Neural progenitor cell (in vitro differentiated cells): ENCODE data around the gene SEMA6B. TPM values are rescaled to one million over a fixed set of nuclear protein-coding genes. Genes with fewer than 3 reads are reported as not detected.
"Not testable (repeated sequence)": the region's sequence is repeated elsewhere in the genome, so short reads cannot be mapped to it uniquely, and the experiment has no call there.

Experiments used
- DNase-seq: peaks from one replicate; pipeline ENCODE4 v3.0.0-alpha.2; 2016; ENCODE audit warnings: low spot score
- H2AFZ ChIP-seq: fragments of 200-600 bp; sonication (generic); replicated peaks from 2 replicates; pipeline ENCODE4 v1.6.1; 2016; ENCODE audit warnings: antibody characterized with exemption
- H3F3A ChIP-seq: fragments of 200-600 bp; sonication (generic); 2 replicates; pipeline ENCODE4 v1.6.1; 2016; ENCODE audit warnings: antibody characterized with exemption, low read depth
- H3K27ac ChIP-seq: fragments of 200-600 bp; sonication (generic); 2 replicates; pipeline ENCODE4 v1.5.1; 2016; ENCODE audit warnings: mild to moderate bottlenecking
- H3K27me3 ChIP-seq: fragments of 200-600 bp; sonication (generic); 2 replicates; pipeline ENCODE4 v1.6.1; 2016; ENCODE audit warnings: mild to moderate bottlenecking, moderate library complexity
- H3K36me3 ChIP-seq: fragments of 200-600 bp; sonication (generic); 2 replicates; pipeline ENCODE4 v1.5.1; 2016
- H3K4me1 ChIP-seq: fragments of 200-600 bp; sonication (generic); 2 replicates; pipeline ENCODE4 v1.6.1; 2016; ENCODE audit warnings: mixed run types
- H3K4me2 ChIP-seq: fragments of 200-600 bp; sonication (generic); 2 replicates; pipeline ENCODE4 v1.6.1; 2016
- H3K4me3 ChIP-seq: fragments of 200-600 bp; sonication (generic); 2 replicates; pipeline ENCODE4 v1.5.1; 2016
- H3K79me2 ChIP-seq: fragments of 200-600 bp; sonication (generic); 2 replicates; pipeline ENCODE4 v1.6.1; 2016; ENCODE audit warnings: low read depth
- H3K9ac ChIP-seq: fragments of 200-600 bp; sonication (generic); 2 replicates; pipeline ENCODE4 v1.6.1; 2016
- H3K9me3 ChIP-seq: fragments of 200-600 bp; sonication (generic); 2 replicates; pipeline ENCODE4 v1.5.1; 2016; ENCODE audit warnings: low read depth
- H4K20me1 ChIP-seq: fragments of 200-600 bp; sonication (generic); 2 replicates; pipeline ENCODE4 v1.6.1; 2016; ENCODE audit warnings: low read depth
- H3K27ac Mint-ChIP-seq: 3 replicates; pipeline ENCODE4 v1.8.0; 2021; ENCODE audit warnings: mixed read lengths
- H3K27me3 Mint-ChIP-seq: 2 replicates; pipeline ENCODE4 v1.8.0; 2022; ENCODE audit warnings: low read depth, mild to moderate bottlenecking, inconsistent platforms, moderate library complexity, mixed read lengths; ENCODE audit not compliant: insufficient read depth
- H3K36me3 Mint-ChIP-seq: 3 replicates; pipeline ENCODE4 v1.8.0; 2021; ENCODE audit warnings: mixed read lengths
- H3K4me1 Mint-ChIP-seq: 3 replicates; pipeline ENCODE4 v1.8.0; 2021; ENCODE audit warnings: mixed read lengths
- H3K4me3 Mint-ChIP-seq: 3 replicates; pipeline ENCODE4 v1.8.0; 2021; ENCODE audit warnings: mild to moderate bottlenecking, moderate library complexity, mixed read lengths
- H3K9me3 Mint-ChIP-seq: 3 replicates; pipeline ENCODE4 v1.8.0; 2020; ENCODE audit warnings: mixed read lengths
- CTCF ChIP-seq: fragments of 200-600 bp; sonication (generic); IDR thresholded peaks from 2 replicates; pipeline ENCODE4 v1.5.1; 2017; ENCODE audit warnings: antibody characterized with exemption, mild to moderate bottlenecking
- EZH2 ChIP-seq: fragments of 200-600 bp; sonication (generic); IDR thresholded peaks from 2 replicates; pipeline ENCODE4 v1.6.1; 2017; ENCODE audit warnings: antibody characterized with exemption, mild to moderate bottlenecking, moderate library complexity
- EZH2phosphoT487 ChIP-seq: fragments of 200-600 bp; sonication (generic); IDR thresholded peaks from 2 replicates; pipeline ENCODE4 v1.6.1; 2017; ENCODE audit warnings: antibody characterized with exemption
- total RNA-seq: library from RNA; depleted of rRNA; stranded (reverse); fragments of >200 nt; gene quantifications from 2 replicates; pipeline ENCODE4 v1.2.3, GENCODE V29; 2015; ENCODE audit warnings: low replicate concordance

The SEMA6B gene
- total RNA-seq, 1 donor from 2014 or later: 22.6 TPM

DNA sequence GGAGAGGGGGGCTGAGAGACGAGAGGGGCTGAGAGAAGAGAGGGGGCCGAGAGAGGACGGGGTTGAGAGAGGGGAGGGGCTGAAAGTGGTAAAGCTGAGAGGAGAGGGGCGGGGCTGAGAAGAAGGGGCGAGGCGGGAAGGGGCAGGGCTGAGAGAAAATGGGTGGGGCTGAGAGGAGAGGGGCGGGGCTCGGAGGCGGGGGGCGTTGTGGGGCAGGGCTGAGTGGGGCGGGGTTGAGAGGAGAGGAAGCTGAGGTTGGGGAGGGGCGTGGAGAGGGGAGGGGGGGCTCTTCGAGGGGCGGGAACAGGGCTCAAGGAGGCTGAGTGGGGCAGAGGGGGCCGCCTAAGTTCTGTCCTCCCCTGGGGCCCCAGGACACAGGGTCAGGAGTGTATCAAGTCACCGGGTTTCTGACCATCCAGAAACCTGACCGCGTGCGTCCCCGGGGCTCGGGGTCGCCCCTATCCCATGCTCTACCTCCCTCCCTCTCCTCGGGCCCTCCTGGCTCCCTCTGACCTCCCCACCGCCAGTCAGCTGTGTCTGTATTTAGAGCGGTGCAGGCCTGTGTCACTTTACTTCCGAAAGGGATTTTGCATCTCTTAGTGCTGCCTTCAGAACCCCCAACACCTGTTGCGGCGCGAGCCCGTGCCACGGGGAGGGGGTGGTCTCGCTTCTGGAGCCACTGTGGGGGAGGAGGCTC lies 38.6 kb upstream of the SEMA6B start:
- H3K4me3 ChIP-seq: peak overlapping the region; percentile 51
- Mint-ChIP-seq H3K4me1 (peaks cover 19% of the 10 kb centered on the region), H3K9me3 (no peaks in the 10 kb centered on the region), H3K27me3 (peaks cover 20% of the 10 kb centered on the region), H3K36me3 (no peaks in the 10 kb centered on the region), H3K27ac (no peak overlapping the region), H3K4me3 (peak overlapping the region; percentile 82)
- no peak overlapping the region for H3K27ac ChIP-seq
- H3K9me3 ChIP-seq: no peaks in the 10 kb centered on the region
- H3K27me3 ChIP-seq: peaks cover 57% of the 10 kb centered on the region
- H3K79me2 ChIP-seq: no peaks in the 10 kb centered on the region
- peaks cover 35% of the 10 kb centered on the region for H3F3A ChIP-seq
- TF ChIP-seq CTCF: no peak
- no peak overlapping the region for H3K9ac ChIP-seq
- H3K36me3 ChIP-seq: no peaks in the 10 kb centered on the region
- H4K20me1 ChIP-seq: peaks cover 5% of the 10 kb centered on the region
- H3K4me2 ChIP-seq: peak overlapping the region; percentile 81
- peak; percentile 93 for DNase-seq
- H3K4me1 ChIP-seq: peaks cover 9% of the 10 kb centered on the region
- peak overlapping the region; percentile 81 for H2AFZ ChIP-seq

DNA sequence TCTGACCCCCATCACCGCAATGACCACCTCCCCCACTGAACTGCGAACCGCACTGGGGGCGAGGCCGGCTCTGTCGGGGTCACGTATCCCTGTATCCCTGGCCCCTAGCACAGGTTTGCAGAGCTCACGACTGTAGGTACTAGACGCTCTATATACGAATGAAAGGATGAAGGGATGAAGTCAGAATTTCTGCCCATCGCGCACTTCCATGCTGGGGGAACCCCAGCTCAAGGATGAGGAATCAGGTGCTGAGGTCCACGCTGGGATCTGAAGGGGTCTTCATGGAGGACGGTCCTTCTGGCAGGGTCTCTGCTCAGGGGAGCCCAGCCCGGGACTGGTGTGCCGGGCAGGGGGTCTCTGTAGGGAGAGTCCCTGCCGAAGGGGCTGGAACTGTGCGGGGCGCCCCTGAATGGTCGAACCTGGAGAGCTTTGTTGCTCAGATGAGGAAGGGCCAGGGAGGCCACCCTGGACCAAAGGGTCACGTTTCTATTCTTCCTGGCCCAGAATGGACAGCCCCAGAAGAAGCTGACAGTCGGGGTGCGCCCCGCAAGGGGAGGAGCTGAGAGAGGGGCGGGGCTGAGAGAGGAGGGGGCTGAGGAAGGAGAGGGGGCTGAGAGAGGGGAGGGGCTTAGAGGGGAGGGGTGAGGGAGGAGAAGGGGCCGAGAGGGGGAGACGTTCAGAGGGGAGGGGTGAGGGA lies 37.9 kb upstream of the SEMA6B start:
- peak overlapping the region; percentile 61 for H3K27ac Mint-ChIP-seq
- no peak overlapping the region for H3K9ac ChIP-seq
- no peak overlapping the region for H3K27ac ChIP-seq
- TF ChIP-seq EZH2phosphoT487: no peak
- no peak for TF ChIP-seq EZH2
- no peak for TF ChIP-seq CTCF
- no peaks in the 10 kb centered on the region for H3K9me3 Mint-ChIP-seq
- no peaks in the 10 kb centered on the region for H3K36me3 Mint-ChIP-seq
- peak overlapping the region; percentile 82 for H3K4me2 ChIP-seq
- peaks cover 9% of the 10 kb centered on the region for H3K4me1 ChIP-seq
- H3K4me3 ChIP-seq: peak overlapping the region; percentile 51
- no peaks in the 10 kb centered on the region for H3K36me3 ChIP-seq
- H2AFZ ChIP-seq: peak overlapping the region; percentile 81
- H3K4me1 Mint-ChIP-seq: peaks cover 20% of the 10 kb centered on the region
- peaks cover 5% of the 10 kb centered on the region for H4K20me1 ChIP-seq
- no peaks in the 10 kb centered on the region for H3K9me3 ChIP-seq
- H3K4me3 Mint-ChIP-seq: peak overlapping the region; percentile 80
- peak; percentile 31 for DNase-seq
- peaks cover 35% of the 10 kb centered on the region for H3F3A ChIP-seq
- peaks cover 22% of the 10 kb centered on the region for H3K27me3 Mint-ChIP-seq
- no peaks in the 10 kb centered on the region for H3K79me2 ChIP-seq
- H3K27me3 ChIP-seq: peaks cover 57% of the 10 kb centered on the region

- peak; percentile 38 for DNase-seq
Observed at GRCh38 chr19:4596033-4596904, 36.8 kb upstream of the SEMA6B start.

DNA sequence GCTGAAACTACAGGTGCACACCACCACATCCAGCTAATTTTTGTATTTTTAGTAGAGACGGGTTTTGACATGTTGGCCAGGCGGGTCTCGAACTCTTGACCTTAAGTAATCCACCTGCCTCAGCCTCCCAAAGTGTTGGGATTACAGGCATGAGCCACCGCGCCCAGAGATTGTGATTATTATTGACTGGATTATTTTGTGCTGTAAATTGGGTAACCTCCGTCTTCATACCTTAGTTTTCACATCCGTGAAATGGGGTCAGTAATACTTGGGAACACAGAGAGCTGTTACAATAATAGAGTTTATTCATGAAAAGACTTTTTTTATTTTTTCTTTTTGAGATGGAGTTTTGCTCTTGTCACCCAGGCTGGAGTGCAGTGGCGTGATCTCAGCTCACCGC lies 35.7 kb upstream of the SEMA6B start:
- not testable (repeated sequence) for H3K79me2 ChIP-seq, H3K27ac Mint-ChIP-seq, H3K9ac ChIP-seq, H3K9me3 ChIP-seq, H3K27ac ChIP-seq, H3K4me2 ChIP-seq, H3K36me3 Mint-ChIP-seq, H2AFZ ChIP-seq, H3K9me3 Mint-ChIP-seq, DNase-seq, H3K4me1 ChIP-seq, H4K20me1 ChIP-seq, H3K4me3 ChIP-seq, H3K36me3 ChIP-seq
- peak overlapping the region; percentile 2 for H3K4me3 Mint-ChIP-seq
- H3F3A ChIP-seq: peaks cover 33% of the 10 kb centered on the region
- peaks cover 29% of the 10 kb centered on the region for H3K27me3 Mint-ChIP-seq
- H3K4me1 Mint-ChIP-seq: peaks cover 22% of the 10 kb centered on the region
- H3K27me3 ChIP-seq: peaks cover 42% of the 10 kb centered on the region

More at GRCh38 chr19:4596033-4596904, 36.8 kb upstream of the SEMA6B start:
- Histone ChIP-seq H3K9ac (no peak overlapping the region), H3K79me2 (no peaks in the 10 kb centered on the region), H3K4me2 (no peak overlapping the region), H2AFZ (no peak overlapping the region), H3K36me3 (no peaks in the 10 kb centered on the region), H3K27me3 (peaks cover 52% of the 10 kb centered on the region), H3K27ac (no peak overlapping the region), H3K9me3 (no peaks in the 10 kb centered on the region), H3K4me1 (peaks cover 9% of the 10 kb centered on the region), H4K20me1 (peaks cover 5% of the 10 kb centered on the region), H3F3A (peaks cover 35% of the 10 kb centered on the region), H3K4me3 (no peak overlapping the region)
- Mint-ChIP-seq H3K27me3 (peaks cover 26% of the 10 kb centered on the region), H3K9me3 (no peaks in the 10 kb centered on the region), H3K36me3 (no peaks in the 10 kb centered on the region), H3K4me1 (peaks cover 22% of the 10 kb centered on the region), H3K4me3 (no peak overlapping the region), H3K27ac (no peak overlapping the region)
- no peak for TF ChIP-seq EZH2phosphoT487
- TF ChIP-seq EZH2: no peak
- TF ChIP-seq CTCF: no peak
